ENCODE measurements around the gene ZNF581. TPM values are rescaled to one million over a fixed set of nuclear protein-coding genes. Genes with fewer than 3 reads are reported as not detected.

Gene ZNF581
- total and polyA plus RNA-seq, 2 experiments from 2014 or later = 22.3 to 42.0 TPM

GRCh38 chr19:55602104-55603001 is 41.1 kb upstream of the ZNF581 start:
- H3K27ac ChIP-seq = no peak overlapping the region
- no peak for DNase-seq (ENCODE audit: low read depth in 1 of 2, low spot score in 1 of 2)

GRCh38 chr19:55603115-55603514 is 40.3 kb upstream of the ZNF581 start:
- Histone ChIP-seq H3K36me3 (no peaks in the 10 kb centered on the region), H3K27ac (peak overlapping the region; percentile 97), H3K9me3 (ENCODE audit: low read depth) (no peaks in the 10 kb centered on the region), H3K27me3 (no peaks in the 10 kb centered on the region), H3K4me1 (ENCODE audit: low read depth) (peaks cover 6% of the 10 kb centered on the region), H3K4me3 (no peak overlapping the region)
- DNase-seq (ENCODE audit: low read depth in 1 of 2, low spot score in 1 of 2) = no peak
- no peak for TF ChIP-seq CTCF (IDR thresholded peaks at IDR 0.05; ENCODE audit: low read depth, low read length)

More at GRCh38 chr19:55602104-55603001, 41.1 kb upstream of the ZNF581 start:
- Histone ChIP-seq H3K27me3 (no peaks in the 10 kb centered on the region), H3K36me3 (no peaks in the 10 kb centered on the region), H3K9me3 (ENCODE audit: low read depth) (no peaks in the 10 kb centered on the region), H3K4me1 (ENCODE audit: low read depth) (peaks cover 6% of the 10 kb centered on the region), H3K4me3 (no peak overlapping the region)
- no peak for TF ChIP-seq CTCF (IDR thresholded peaks at IDR 0.05; ENCODE audit: low read depth, low read length)

- no peak for DNase-seq (ENCODE audit: low read depth in 1 of 2, low spot score in 1 of 2)
- no peak for TF ChIP-seq CTCF (IDR thresholded peaks at IDR 0.05; ENCODE audit: low read depth, low read length)
- no peaks in the 10 kb centered on the region for H3K36me3 ChIP-seq
- peak overlapping the region; percentile 97 for H3K27ac ChIP-seq
- no peak overlapping the region for H3K4me3 ChIP-seq
- H3K27me3 ChIP-seq = no peaks in the 10 kb centered on the region
- H3K9me3 ChIP-seq (ENCODE audit: low read depth) = no peaks in the 10 kb centered on the region
- H3K4me1 ChIP-seq (ENCODE audit: low read depth) = peaks cover 6% of the 10 kb centered on the region
These were observed 39.7 kb upstream of the ZNF581 start for GRCh38 chr19:55603581-55604292.

- H3K36me3 ChIP-seq = no peaks in the 10 kb centered on the region
- H3K27ac ChIP-seq = peak overlapping the region; percentile 97
- peaks cover 6% of the 10 kb centered on the region for H3K4me1 ChIP-seq (ENCODE audit: low read depth)
- DNase-seq (ENCODE audit: low read depth in 1 of 2, low spot score in 1 of 2) = peak; percentile 98 to 99
- no peaks in the 10 kb centered on the region for H3K27me3 ChIP-seq
- H3K9me3 ChIP-seq (ENCODE audit: low read depth) = no peaks in the 10 kb centered on the region
- no peak for TF ChIP-seq CTCF (IDR thresholded peaks at IDR 0.05; ENCODE audit: low read depth, low read length)
- peak overlapping the region; percentile 94 for H3K4me3 ChIP-seq
These were observed 38.2 kb upstream of the ZNF581 start for GRCh38 chr19:55605207-55605636.

GRCh38 chr19:55605637-55606470 is 37.6 kb upstream of the ZNF581 start, which contains the start of gene ZNF865:
ZNF865 (plus strand) TSS chr19:55605647; CDS start chr19:55613619, 7,972 bp downstream.
- peak; percentile 78 for TF ChIP-seq CTCF (IDR thresholded peaks at IDR 0.05; ENCODE audit: low read depth, low read length)
- Histone ChIP-seq H3K4me3 (peak within 1 kb of the TSS; percentile 94), H3K27me3 (no peaks in the 10 kb centered on the region), H3K4me1 (ENCODE audit: low read depth) (peaks cover 6% of the 10 kb centered on the region), H3K9me3 (ENCODE audit: low read depth) (no peaks in the 10 kb centered on the region), H3K27ac (peak within 1 kb of the TSS; percentile 97), H3K36me3 (no peaks in the 10 kb centered on the region)
- peak; percentile 90 to 92 for DNase-seq (ENCODE audit: low read depth in 1 of 2, low spot score in 1 of 2)
